WI38 (cell line): ENCODE results near the gene ST6GALNAC6.

ENCODE experiments used
- H3K4me3 ChIP-seq: 2 replicates; pipeline ENCODE4 v1.5.1; 2011; ENCODE audit warnings: low read depth, mild to moderate bottlenecking, control low read depth, low read length
- TF ChIP-seq, protein P1 (sequence below): IDR thresholded peaks from 2 replicates; pipeline ENCODE4 v1.5.1; 2012; ENCODE audit warnings: low read depth, mild to moderate bottlenecking, control low read depth, low read length

The ST6GALNAC6 gene

DNA sequence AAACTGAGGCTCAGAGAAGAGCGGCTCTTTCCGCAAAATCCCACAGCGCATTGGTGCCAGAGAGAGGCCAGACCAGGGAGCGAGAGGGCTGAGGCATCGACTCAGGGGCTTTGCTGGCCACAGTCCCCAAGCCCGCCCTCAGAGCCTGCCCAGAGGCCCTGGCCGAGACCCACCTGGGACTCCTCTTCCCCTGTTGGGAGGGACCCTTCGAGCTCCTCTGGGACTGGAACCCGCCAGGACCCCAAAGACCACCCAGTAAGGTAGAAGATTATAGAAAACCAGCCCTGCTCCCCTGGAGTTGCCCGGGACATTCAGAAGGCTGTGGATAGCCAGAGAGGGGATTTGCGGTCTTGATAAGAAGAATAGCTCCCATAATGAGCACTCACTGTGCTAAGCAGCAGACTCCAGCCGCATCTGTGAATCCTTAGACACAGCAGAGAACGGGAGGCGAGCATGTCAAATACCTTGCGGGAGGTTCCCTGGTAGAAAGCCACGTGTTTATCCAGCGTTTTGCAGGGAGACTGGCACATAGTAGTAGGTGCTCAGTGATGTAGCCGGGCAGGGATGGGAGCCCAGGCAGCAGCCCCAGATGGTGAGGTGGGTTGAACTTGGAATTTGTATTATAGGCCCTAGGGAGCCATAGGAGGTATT, 21.3 kb downstream of the ST6GALNAC6 start:
- TF ChIP-seq, protein P1, sequence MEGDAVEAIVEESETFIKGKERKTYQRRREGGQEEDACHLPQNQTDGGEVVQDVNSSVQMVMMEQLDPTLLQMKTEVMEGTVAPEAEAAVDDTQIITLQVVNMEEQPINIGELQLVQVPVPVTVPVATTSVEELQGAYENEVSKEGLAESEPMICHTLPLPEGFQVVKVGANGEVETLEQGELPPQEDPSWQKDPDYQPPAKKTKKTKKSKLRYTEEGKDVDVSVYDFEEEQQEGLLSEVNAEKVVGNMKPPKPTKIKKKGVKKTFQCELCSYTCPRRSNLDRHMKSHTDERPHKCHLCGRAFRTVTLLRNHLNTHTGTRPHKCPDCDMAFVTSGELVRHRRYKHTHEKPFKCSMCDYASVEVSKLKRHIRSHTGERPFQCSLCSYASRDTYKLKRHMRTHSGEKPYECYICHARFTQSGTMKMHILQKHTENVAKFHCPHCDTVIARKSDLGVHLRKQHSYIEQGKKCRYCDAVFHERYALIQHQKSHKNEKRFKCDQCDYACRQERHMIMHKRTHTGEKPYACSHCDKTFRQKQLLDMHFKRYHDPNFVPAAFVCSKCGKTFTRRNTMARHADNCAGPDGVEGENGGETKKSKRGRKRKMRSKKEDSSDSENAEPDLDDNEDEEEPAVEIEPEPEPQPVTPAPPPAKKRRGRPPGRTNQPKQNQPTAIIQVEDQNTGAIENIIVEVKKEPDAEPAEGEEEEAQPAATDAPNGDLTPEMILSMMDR, result no peak
- peak overlapping the region; percentile 67 for H3K4me3 ChIP-seq

DNA sequence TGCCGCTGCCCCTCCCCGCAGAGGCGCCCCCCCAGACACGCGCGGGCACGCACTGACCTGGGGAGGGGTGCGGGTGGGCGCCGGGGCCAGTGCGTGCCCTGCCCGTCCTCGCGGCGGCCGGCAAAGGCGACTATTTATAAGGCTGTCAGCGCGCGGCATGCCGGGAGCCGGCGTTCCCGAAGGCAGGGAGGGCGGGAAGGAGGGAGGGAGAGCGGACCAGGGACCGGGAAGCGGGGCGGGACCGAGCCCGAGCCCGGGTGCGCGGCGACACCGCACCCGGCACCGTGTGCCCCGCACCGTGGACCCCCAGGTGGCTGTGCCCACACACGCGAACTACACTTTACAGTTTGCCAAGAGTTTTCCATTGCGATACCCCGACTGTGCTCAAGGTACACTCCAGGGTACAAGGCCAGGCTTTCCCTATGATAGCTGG, 21.8 kb downstream of the ST6GALNAC6 start, which contains the start of gene AK1:
TSS of gene AK1 (minus strand) at position 110 of the 433 bp plus-strand sequence. CDS start 3,058 bp downstream, outside the sequence.
- H3K4me3 ChIP-seq, result peak within 1 kb of the TSS; percentile 67

DNA sequence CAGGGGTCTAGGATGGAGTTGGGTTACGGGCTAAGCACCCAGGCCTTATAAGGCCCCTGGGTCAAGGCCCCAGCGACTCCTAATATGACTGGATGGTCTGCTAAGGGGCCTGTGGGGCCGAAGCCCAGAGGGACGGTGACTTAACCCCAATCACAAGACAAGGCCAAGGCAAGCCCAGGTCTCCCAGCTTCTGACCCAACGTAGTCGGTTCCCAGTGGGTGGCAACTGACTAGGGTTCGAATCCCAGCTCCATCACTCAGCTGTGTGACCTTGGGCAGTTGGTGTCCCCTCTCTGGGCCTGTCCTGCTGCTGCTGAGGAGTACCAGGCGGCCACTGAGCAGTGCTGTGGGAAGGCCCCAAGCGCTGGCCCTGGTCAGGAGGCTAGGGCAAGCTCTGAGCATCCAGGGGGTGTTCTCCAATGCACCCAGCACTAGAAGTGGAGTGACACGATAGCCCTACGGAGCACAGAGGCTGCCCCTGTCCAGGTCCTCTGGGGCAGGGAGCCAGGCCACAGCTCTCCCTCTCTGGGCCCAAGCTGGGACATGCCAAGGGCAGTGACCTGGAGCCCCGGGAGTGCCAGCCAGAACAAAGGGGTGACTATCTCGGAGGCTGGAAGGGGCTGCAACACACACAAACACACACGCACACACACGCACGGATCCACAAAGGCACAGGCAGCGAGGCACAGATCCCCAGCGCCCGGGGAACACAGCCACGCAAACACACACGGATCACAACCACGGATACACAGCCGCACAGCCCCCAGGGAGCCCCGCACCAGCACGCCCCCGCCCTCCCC, 22.4 kb downstream of the ST6GALNAC6 start:
- peak overlapping the region; percentile 67 for H3K4me3 ChIP-seq
- TF ChIP-seq, protein P1, result no peak

More for the DNA sequence above, 21.8 kb downstream of the ST6GALNAC6 start, which contains the start of gene AK1:
- TF ChIP-seq, protein P1, result no peak

DNA sequence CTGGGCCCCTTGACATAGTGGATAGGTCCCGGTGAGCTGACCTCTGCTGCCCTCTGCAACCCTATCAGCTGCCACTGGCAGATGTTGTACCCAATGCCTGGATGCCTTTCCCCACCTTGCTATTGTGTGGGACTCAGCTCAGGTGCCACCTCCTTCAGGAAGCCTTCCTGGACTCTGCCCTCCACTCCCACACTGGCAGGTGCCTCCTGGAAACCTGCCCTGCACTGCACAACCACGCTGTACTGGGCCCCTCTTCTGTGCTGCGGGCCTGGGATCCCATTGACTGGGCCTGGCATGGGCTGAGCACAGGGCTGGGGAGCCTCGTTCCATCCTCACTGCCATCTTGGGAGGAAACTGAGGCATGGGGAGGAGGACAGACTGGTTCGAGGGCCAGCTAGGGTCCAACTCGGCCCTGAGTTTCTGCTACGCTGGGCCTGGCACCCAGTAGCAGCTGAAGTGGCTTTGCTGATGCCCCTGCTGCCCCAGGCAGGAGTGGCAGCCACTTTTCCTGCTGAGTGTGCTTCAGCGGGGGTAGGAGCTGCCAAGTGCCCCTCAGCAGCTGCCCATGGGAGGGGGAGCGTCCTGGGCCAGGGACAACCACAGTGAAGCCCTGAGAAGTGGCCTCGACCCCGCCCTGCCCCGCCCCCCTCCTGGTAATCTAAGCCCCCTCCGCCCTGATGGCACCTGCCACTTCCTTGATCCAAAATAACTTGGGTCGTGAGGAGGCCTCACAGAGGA, 23.2 kb downstream of the ST6GALNAC6 start:
- TF ChIP-seq, protein P1, result no peak
- H3K4me3 ChIP-seq, result peak overlapping the region; percentile 17; the same call in 1 of the 2 replicates

DNA sequence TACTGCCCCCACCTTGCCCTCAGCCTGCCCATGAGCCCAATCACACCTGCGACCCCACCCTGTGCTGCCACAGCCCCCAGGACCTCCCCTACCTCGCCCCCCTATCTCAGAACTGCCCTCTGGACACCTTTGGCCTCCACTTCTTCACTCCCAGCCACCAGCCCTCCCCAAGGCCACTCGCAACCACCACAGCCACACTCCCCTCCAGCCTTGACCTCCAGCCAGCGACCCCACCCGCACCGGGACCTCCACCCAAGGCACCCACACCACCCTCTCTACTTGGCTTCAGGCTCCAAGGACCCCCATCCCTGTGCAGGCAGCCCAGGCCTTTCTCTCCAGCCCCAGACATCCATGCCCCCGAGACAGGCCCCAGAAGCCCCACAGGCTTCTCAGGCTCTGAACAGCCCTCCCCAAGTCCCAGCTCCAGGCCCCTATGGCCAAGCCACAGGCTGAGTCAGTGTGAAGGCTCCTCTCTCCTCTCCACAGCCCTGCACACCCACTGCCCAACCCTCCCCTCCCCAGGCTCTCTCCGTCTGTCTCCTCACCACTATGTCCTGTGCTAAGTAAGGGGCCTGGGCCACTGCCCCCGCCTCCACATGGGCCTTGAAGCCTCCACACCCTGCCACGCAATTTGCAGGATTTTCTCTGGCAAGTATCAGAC, 24.0 kb downstream of the ST6GALNAC6 start:
- H3K4me3 ChIP-seq, result 0 out of 2 replicates have a peak overlapping the region, but pooled peaks have one; percentile 17
- TF ChIP-seq, protein P1, result no peak

DNA sequence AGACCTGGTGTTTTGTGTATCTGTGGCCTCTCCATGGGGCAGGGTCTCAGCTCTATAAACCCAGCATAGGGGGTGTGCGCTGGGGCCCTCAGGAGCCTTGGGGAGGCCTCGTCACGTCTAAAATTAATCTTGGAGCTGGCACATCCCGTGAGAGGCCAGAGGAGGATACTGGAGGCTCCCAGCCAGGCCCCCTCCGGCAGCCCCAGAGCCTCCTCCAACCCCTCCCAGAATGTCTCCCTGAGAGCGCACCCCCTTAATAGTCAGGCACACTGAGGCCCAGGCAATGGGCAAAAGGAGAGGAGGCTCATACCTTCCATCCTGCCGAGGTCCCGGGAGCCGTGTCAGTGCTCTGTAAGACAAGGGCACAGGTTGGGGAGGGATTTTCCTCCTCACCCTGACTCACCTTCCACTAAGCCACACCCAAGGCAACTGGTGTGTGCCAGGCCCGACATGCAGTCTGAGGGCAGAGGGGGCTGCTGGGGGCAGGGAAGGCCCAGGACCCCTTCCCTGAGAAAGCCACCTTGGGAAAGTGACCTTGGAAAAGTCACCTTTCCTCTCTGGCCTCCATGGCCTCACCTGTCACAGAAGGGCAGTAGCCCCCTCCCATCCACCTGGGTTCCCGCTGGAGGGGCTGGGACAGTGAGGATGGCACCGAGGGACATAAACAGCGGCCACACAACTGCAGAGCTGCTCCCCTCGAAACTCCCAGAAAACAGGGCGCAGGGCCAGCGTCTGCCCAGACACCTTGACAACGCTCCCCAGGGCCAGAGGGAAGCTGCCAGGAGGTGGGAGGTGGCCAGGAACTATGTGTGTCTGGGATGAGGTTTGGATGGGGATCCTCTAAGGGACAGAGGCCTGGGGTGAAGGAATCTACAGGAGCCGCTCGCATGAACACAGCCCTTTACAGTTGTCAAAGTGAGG, 24.8 kb downstream of the ST6GALNAC6 start:
- TF ChIP-seq, protein P1, result no peak

More for the DNA sequence above, 24.8 kb downstream of the ST6GALNAC6 start:
- no peak overlapping the region for H3K4me3 ChIP-seq
